ENCODE results near the gene NLGN4Y.

GRCh38 chrY:14525315-14525714, 986 bp downstream of the NLGN4Y start:
- TF ChIP-seq CTCF (IDR thresholded peaks at IDR 0.05), result no peak
- no peak for TF ChIP-seq POLR2AphosphoS5 (IDR thresholded peaks at IDR 0.05; ENCODE audit: low read depth, low read length)
- no peak for TF ChIP-seq YY1 (IDR thresholded peaks at IDR 0.05; ENCODE audit: low read depth)
